ENCODE measurements around the gene OAS3. TPM values are rescaled to one million over a fixed set of nuclear protein-coding genes. Genes with fewer than 3 reads are reported as not detected.

The OAS3 gene
- total RNA-seq, 1 experiment from 2014 or later, result 25.5 TPM

- Histone ChIP-seq H3K79me2 (ENCODE audit: low read length) (no peaks in the 10 kb centered on the region), H3K4me3 (ENCODE audit: low read length) (no peak overlapping the region), H3K27me3 (ENCODE audit: low read length) (peaks cover 24% of the 10 kb centered on the region), H3K4me2 (ENCODE audit: low read length) (no peak overlapping the region), H3K36me3 (ENCODE audit: low read depth, low read length) (no peaks in the 10 kb centered on the region), H4K20me1 (ENCODE audit: low read length) (no peaks in the 10 kb centered on the region), H3K9me2 (replicated peaks; ENCODE audit: low read length) (no peaks in the 10 kb centered on the region), H3F3A (ENCODE audit: low read length, unreplicated experiment) (no peaks in the 10 kb centered on the region), H3K4me1 (ENCODE audit: insufficient read depth, low read length) (no peaks in the 10 kb centered on the region), H3K27ac (ENCODE audit: low read length) (no peak overlapping the region), H3K9me3 (ENCODE audit: low read length) (no peaks in the 10 kb centered on the region), H3K9ac (ENCODE audit: low read length) (no peak overlapping the region), H2AFZ (ENCODE audit: low read length) (no peak overlapping the region)
- DNase-seq, result no peak
- no TSS peak for BruUV-seq (replicated peaks)
- intact Hi-C loops (cut with micrococcal nuclease), result no loop called here
- TF ChIP-seq CTCF (conservative IDR thresholded peaks at IDR 0.05; ENCODE audit: low read depth, low read length) (no peak), EZH2 (IDR thresholded peaks at IDR 0.05; ENCODE audit: low read length, unreplicated experiment) (no peak), EZH2phosphoT487 (IDR thresholded peaks at IDR 0.05; ENCODE audit: borderline replicate concordance, low read length) (no peak)
- ChIA-PET POLR2A (ENCODE audit: unreplicated experiment) (no interaction called here), CTCF (no interaction called here)
- ATAC-seq, result no peak
Observed at GRCh38 chr12:112891093-112892024, 46.9 kb upstream of the OAS3 start.

GRCh38 chr12:112892856-112893255 lies 45.4 kb upstream of the OAS3 start:
- no peak overlapping the region for H3K4me3 ChIP-seq (ENCODE audit: low read length)
- H3F3A ChIP-seq (ENCODE audit: low read length, unreplicated experiment), result no peaks in the 10 kb centered on the region
- H3K79me2 ChIP-seq (ENCODE audit: low read length), result no peaks in the 10 kb centered on the region
- H3K4me2 ChIP-seq (ENCODE audit: low read length), result no peak overlapping the region
- H3K36me3 ChIP-seq (ENCODE audit: low read depth, low read length), result no peaks in the 10 kb centered on the region
- no peak for DNase-seq
- ChIA-PET CTCF (no interaction called here), POLR2A (ENCODE audit: unreplicated experiment) (no interaction called here)
- no peak for ATAC-seq
- no peak overlapping the region for H2AFZ ChIP-seq (ENCODE audit: low read length)
- no peaks in the 10 kb centered on the region for H3K4me1 ChIP-seq (ENCODE audit: insufficient read depth, low read length)
- H4K20me1 ChIP-seq (ENCODE audit: low read length), result no peaks in the 10 kb centered on the region
- peaks cover 37% of the 10 kb centered on the region for H3K27me3 ChIP-seq (ENCODE audit: low read length)
- no peak overlapping the region for H3K27ac ChIP-seq (ENCODE audit: low read length)
- intact Hi-C loops (cut with micrococcal nuclease), result no loop called here
- no peaks in the 10 kb centered on the region for H3K9me2 ChIP-seq (replicated peaks; ENCODE audit: low read length)
- no peak for TF ChIP-seq CTCF (conservative IDR thresholded peaks at IDR 0.05; ENCODE audit: low read depth, low read length)
- no peak for TF ChIP-seq EZH2 (IDR thresholded peaks at IDR 0.05; ENCODE audit: low read length, unreplicated experiment)
- TF ChIP-seq EZH2phosphoT487 (IDR thresholded peaks at IDR 0.05; ENCODE audit: borderline replicate concordance, low read length), result no peak
- no peak overlapping the region for H3K9ac ChIP-seq (ENCODE audit: low read length)
- BruUV-seq (replicated peaks), result no TSS peak
- H3K9me3 ChIP-seq (ENCODE audit: low read length), result no peaks in the 10 kb centered on the region

- DNase-seq, result no peak
- ATAC-seq, result no peak
- Histone ChIP-seq H4K20me1 (ENCODE audit: low read length) (no peaks in the 10 kb centered on the region), H3K9me2 (replicated peaks; ENCODE audit: low read length) (no peaks in the 10 kb centered on the region), H3K36me3 (ENCODE audit: low read depth, low read length) (no peaks in the 10 kb centered on the region), H3K27ac (ENCODE audit: low read length) (no peak overlapping the region), H3K9ac (ENCODE audit: low read length) (no peak overlapping the region), H2AFZ (ENCODE audit: low read length) (no peak overlapping the region), H3K79me2 (ENCODE audit: low read length) (no peaks in the 10 kb centered on the region), H3K9me3 (ENCODE audit: low read length) (no peaks in the 10 kb centered on the region), H3K4me2 (ENCODE audit: low read length) (no peak overlapping the region), H3K4me1 (ENCODE audit: insufficient read depth, low read length) (no peaks in the 10 kb centered on the region), H3K4me3 (ENCODE audit: low read length) (no peak overlapping the region), H3F3A (ENCODE audit: low read length, unreplicated experiment) (no peaks in the 10 kb centered on the region), H3K27me3 (ENCODE audit: low read length) (peaks cover 48% of the 10 kb centered on the region)
- ChIA-PET CTCF (no interaction called here), POLR2A (ENCODE audit: unreplicated experiment) (no interaction called here)
- TF ChIP-seq CTCF (conservative IDR thresholded peaks at IDR 0.05; ENCODE audit: low read depth, low read length) (no peak), EZH2phosphoT487 (IDR thresholded peaks at IDR 0.05; ENCODE audit: borderline replicate concordance, low read length) (no peak), EZH2 (IDR thresholded peaks at IDR 0.05; ENCODE audit: low read length, unreplicated experiment) (no peak)
- intact Hi-C loops (cut with micrococcal nuclease), result no loop called here
- BruUV-seq (replicated peaks), result no TSS peak
Observed at GRCh38 chr12:112894128-112894527, 44.1 kb upstream of the OAS3 start.
